Pulmonary artery endothelial cell (primary cell): Measurements from ENCODE around the gene RFX1. TPM values are rescaled to one million over a fixed set of nuclear protein-coding genes. Genes with fewer than 3 reads are reported as not detected.

Experiments used
- DNase-seq: peaks from one replicate; pipeline ENCODE4 v3.0.0-alpha.2; 2011; ENCODE audit warnings: low read depth, low spot score
- total RNA-seq: library from RNA; depleted of rRNA; stranded (reverse); fragments of >200 nt; gene quantifications from 2 replicates; pipeline ENCODE4 v1.2.3, GENCODE V29; 2014

The RFX1 gene
- total RNA-seq, 1 donor from 2014 or later, result 1.7 TPM

GRCh38 chr19:13961826-13962698, 44.1 kb downstream of the RFX1 start:
- DNase-seq, result no peak

GRCh38 chr19:13960863-13961784, 45.0 kb downstream of the RFX1 start:
- DNase-seq, result no peak

DNA sequence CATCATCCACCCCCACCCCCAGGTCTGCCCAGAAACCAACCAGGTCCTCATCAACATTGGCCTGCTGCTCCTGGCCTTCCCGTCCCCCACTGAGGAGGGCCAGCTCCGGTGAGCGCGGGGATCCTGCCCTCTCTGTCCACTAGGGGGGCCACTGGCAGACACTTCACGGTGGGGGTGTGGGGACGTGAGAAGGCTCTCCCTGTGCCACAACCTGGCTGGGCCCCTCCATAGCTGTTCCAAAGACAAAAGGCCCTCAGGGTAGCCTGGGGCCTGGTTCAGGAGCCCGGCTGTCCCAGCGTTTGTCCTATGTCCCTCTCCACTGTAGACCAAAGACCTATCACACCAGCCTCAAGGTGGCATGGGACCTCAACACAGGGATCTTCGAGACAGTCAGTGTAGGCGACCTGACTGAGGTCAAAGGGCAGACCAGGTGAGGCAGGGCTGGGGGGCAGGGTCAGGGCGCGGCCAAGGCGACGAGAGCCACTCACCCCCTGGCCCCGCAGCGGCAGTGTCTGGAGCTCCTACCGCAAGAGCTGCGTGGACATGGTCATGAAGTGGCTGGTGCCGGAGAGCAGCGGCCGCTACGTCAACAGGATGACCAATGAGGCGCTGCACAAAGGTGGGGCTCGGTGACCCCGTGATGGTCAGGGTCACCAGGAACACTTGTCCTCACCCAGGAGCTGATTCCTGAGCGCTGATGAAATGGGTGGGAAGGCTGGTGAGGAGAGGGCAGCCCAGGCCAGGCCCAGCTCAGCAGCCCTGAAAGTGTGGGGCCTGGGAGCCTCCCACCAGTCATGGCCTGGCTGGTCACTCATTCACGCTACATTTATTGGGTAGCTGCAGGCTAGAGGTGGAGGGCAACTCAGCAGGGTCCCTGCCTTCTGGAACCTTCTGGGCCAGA, 45.9 kb downstream of the RFX1 start:
- no peak for DNase-seq

- no peak for DNase-seq
Observed at GRCh38 chr19:13959141-13959961, 46.8 kb downstream of the RFX1 start.

DNA sequence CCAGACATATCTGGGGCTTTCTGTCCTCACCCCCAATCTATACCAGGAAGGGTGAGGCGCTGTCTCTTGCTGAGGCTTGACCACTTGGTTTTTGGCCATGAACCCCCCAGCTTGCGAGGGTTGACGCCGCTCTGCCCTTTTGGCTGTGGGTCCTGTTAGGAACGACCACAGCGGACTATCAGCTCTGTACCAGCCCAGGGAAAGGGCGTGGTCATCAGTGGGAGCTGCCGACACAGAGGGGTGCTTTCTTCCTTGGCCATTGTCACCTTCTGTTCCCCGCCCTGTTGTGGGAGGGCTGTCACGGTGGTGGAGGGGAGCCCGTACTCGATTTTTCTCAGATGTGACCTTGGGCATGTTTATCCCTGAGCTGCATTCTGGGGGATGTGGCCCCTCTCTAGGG, 48.1 kb downstream of the RFX1 start:
- DNase-seq, result no peak

DNA sequence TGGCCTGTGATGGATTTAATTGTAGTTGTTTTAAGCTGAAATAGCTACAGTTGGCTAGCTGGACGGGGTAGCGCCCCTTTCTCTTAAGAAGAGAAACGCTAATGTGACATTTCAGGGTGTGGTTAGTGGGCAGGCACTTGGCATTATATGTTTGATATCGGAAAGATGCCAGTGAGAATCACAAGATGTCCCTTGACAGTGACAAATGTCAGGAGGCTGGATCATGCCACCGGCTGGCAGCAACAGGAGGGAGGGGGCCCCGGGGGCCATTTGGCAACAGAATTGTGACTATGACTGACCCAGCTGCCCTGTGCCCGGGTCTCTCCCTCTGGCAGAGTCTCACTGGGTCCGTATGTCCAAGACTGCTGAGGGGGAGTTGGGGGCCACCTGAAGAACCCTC, 49.1 kb downstream of the RFX1 start:
- DNase-seq, result no peak

GRCh38 chr19:13956365-13956744, 49.8 kb downstream of the RFX1 start:
- no peak for DNase-seq

DNA sequence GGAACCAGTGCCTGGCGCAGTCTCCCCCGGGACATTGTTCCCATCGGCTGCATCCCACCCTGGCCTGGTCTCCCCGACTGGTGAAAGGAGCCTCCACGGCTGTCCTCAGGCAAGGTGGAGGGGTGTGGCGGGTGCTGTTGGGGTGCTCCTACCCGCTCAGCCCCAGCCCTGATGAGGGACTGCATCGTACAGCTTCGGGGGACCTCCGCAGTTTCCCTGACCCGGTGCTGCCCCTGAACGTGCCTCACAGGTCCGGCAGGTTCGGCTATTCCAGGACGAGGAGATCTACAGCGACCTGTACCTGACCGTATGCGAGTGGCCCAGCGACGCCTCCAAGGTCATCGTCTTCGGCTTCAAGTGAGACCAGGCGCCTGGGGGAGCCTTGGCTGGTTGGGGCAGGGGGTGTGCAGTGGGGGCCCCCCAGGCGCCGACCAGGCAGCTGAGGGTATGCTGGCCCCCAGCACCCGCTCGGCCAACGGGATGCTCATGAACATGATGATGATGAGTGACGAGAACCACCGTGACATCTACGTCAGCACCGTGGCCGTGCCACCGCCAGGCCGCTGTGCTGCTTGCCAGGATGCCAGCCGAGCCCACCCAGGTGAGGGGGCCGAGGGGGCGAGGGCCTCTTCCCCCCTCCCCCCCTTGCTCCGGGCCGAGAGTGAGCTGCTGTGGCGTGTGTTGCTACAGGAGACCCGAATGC, 50.3 kb downstream of the RFX1 start:
- DNase-seq, result no peak

DNA sequence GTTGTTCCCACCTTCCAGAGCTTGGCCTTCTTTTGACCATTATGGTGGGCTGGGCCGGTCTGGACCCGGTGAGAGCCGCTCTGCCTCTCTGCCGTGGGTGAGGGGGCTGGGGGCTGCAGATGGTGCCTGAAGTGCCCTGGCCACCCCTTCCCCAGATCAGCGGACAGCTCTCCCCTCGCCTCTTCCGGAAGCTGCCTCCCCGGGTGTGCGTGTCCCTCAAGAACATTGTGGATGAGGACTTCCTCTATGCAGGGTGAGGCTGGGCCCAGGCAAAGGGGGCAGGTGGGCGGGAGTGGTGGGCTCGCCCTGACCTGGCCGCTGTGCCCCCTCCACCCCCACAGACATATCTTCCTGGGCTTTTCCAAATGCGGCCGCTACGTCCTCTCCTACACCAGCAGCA, 51.9 kb downstream of the RFX1 start:
- no peak for DNase-seq

DNA sequence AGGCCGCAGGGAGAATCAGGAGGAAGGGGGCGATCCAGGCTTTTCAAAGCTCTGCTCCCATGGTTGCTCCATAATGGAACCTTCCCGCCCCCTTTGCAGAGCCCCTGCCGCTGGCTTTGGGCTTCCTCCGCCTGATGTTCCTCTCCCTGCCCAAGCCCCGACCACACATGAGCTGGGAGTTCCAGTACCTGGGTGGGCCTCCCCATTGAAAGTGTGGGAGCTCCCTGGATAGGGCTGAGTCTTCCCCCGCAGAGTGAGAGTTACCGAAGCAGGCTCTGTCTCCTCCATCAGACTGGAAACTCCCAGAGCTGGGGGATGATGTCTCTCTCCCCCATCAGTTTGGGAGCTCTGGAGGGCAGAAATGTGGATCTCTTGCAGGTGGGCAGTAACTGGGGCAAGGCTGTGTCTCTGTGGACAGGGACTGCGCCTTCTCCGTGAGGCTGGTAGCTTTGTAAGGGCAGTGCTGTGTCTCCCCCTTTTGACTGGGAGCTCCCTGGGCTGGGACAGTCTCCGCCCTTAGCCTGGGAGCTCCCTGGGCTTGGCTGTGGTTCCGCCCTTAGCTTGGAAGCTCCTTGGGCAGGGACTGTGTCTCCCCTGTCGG, 53.1 kb downstream of the RFX1 start:
- no peak for DNase-seq

DNA sequence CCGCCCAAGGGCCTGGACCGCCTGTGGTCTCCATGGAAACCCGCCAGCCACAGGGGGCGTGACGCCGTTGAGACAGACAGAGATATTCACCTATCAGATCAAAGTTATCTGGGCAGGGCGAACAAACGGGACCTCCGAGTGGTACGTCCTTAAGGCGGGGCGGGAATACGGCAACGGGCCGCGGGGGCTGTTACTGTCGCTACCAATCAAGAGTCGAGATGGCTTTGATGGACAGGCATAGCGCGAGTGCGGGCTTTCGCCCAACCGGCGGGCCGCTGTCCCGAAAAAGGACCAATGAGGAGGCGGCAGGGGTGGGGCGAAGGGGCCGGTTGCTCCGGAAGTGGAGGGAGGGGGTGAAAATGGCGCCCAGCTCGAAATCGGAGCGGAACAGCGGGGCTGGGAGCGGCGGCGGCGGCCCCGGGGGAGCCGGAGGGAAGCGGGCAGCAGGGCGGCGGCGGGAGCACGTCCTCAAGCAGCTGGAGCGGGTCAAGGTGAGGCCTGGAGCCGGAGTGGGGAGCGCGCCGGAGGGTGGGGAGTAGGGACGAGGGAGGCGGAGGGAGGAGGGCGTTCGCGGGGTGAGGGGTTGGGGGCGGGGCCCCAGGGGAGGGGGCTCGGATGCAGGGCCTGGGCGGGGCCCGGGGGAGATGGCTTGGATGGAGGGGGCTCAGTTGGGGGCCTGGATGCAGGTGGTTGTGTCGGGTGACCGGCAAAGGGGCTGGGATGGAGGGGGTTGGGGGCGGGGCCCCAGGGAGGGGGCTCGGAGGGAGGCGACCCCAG, 53.8 kb downstream of the RFX1 start, which contains the start of gene DCAF15:
DCAF15 (plus strand) TSS at position 356 of the 777 bp plus-strand sequence; CDS start at position 360, 4 bp downstream.
- DNase-seq, result peak; percentile 99

DNA sequence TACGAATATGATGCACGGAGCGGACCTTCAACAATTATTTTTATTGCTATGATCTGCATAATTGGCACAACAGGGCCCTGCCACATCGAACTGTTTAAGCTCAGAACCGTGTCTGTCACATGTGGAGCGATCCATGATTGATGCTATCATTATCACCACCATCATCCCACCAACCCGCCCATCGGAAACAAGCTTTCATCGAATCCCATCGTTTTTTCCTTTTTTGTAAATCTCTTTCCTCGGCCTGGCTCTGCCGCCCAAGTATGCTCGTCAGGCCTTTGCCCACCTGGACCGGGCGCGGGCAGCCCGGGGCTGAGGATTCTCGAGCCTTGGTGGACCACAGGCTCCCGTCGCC, 54.3 kb downstream of the RFX1 start:
- DNase-seq, result no peak

GRCh38 chr19:13951043-13951442, 55.1 kb downstream of the RFX1 start:
- DNase-seq, result no peak

DNA sequence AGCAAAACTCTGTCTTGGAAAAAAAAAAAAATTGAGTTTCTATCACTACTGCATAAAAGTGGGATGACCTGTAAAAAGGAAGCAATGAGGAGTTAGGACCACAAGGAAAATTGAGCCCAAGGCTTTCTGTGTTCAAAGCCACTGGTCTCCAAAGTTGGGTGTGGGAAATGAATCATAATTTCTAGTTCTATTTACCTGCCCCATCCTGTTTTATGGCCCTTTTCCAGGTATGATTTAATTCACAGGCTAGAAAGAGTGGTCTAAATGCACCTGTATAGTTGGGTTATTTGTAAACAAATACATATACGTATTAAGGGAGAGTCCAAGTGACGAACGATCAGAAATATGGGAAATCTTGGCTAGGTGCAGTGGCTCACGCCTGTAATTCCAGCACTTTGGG, 59.7 kb downstream of the RFX1 start:
- DNase-seq, result no peak

DNA sequence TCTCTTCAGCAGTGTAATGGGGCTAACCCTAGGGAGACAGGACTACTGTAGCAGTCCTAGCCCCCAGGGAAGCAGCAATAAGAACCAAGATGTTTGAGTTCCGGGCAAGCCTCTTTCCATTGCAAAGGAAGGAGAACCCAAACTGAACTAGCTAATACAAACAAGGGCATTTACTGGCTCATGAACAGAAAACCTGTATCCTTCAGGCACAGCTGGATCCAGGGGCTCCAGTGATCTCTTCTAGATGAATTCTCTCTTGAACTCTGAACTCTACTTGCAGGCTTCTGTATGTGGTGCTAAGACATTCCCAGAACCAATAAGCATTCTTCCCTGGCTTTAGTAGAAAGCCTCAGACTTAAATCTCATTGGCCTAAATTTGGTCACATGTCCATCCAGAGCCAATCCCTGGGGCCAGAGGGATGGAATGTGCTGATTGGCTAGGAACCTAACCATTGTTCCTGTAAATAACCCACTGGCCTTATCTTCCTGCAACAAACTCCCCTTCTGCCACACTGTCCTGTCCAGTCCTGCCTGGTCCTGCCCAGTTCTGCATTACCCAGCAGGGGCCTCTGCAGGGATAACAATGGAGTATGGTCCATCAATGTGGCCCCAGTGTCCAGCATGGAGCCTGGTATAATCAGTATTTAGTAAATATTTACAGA, 64.0 kb downstream of the RFX1 start:
- no peak for DNase-seq

DNA sequence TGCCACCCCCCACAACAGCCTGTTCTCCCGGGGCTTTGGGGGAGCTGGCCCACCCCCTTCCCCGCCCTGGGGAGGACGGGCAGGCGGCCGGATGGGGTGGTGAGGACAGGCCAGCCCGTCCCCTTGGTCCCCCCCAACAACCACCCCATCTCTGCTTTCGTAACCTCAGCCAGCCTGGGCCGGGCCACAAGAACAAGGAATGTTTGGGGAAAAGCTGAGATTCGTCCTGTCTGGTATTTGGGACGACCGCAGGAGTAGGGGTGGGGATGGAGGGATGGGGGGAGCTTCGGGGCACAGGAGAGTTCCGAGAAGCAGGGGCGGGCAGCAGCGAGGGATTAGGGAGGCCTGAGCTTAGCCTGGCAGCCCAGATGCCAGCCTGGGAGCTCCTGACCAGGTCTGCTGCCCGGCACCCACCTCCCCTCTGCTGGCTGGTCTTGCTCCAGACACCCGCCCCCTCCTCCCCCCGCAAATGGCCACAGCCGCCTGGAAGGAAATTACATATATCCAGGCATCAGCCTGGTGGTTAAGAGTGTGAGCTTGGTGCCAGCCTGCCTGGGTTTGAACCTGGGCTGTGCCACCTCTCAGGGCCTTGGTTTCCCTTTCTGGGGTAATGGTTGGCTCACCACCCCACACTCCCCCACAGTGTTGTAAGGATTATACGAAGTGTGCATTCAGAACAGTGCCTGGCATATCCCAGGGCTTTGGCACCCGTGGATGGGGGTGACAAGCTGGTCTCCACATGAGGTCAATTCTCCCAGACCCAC, 67.6 kb downstream of the RFX1 start, which contains the start of gene PODNL1:
PODNL1 (minus strand) TSS at position 117 of the 764 bp plus-strand sequence. CDS start 236 bp downstream, outside the sequence.
- no peak for DNase-seq
